Fibroblast of lung (primary cell): ENCODE data around the gene LARP4B. TPM values are rescaled to one million over a fixed set of nuclear protein-coding genes. Genes with fewer than 3 reads are reported as not detected.

Source experiments
- DNase-seq, 2 donors: peaks; one replicate each; pipeline versions ENCODE4 v3.0.0 to v3.0.0-alpha.2; 2010; ENCODE audit warnings: low read depth in 2 of 2
- H2AFZ ChIP-seq: 2 replicates; pipeline ENCODE4 v1.5.1; 2012; ENCODE audit warnings: low read length, control low read depth, inconsistent platforms
- H3K27ac ChIP-seq: 2 replicates; pipeline ENCODE4 v1.5.1; 2011; ENCODE audit warnings: low read length, control low read depth; ENCODE audit not compliant: insufficient read depth
- H3K27me3 ChIP-seq: 2 replicates; pipeline ENCODE4 v1.5.1; 2011; ENCODE audit warnings: mild to moderate bottlenecking, low read length; ENCODE audit not compliant: control insufficient read depth, insufficient read depth
- H3K36me3 ChIP-seq: 2 replicates; pipeline ENCODE4 v1.5.1; 2011; ENCODE audit warnings: low read length; ENCODE audit not compliant: control insufficient read depth, insufficient read depth
- H3K4me1 ChIP-seq: 2 replicates; pipeline ENCODE4 v1.5.1; 2011; ENCODE audit warnings: low read length; ENCODE audit not compliant: control insufficient read depth, insufficient read depth; ENCODE audit errors: extremely low read depth
- H3K4me2 ChIP-seq: 2 replicates; pipeline ENCODE4 v1.5.1; 2011; ENCODE audit warnings: low read length, control low read depth; ENCODE audit not compliant: insufficient read depth; ENCODE audit errors: extremely low read depth
- H3K4me3 ChIP-seq, 4 experiments: fragments of 200-600 bp in 1 of 4; sonication (generic) in 1 of 4; replicated peaks in 1 of 4; 2 replicates each; pipeline ENCODE4 v1.5.1; 2011 to 2016; ENCODE audit warnings: low read length in 4 of 4, low read depth in 3 of 4, mild to moderate bottlenecking in 3 of 4, control low read depth in 2 of 4, inconsistent platforms in 1 of 4, mixed read lengths in 1 of 4; ENCODE audit not compliant: insufficient read depth in 1 of 4; ENCODE audit errors: control extremely low read depth in 1 of 4
- H3K79me2 ChIP-seq: 2 replicates; pipeline ENCODE4 v1.5.1; 2012; ENCODE audit warnings: mild to moderate bottlenecking, low read length, inconsistent platforms; ENCODE audit not compliant: control insufficient read depth, insufficient read depth
- H3K9ac ChIP-seq: 2 replicates; pipeline ENCODE4 v1.5.1; 2011; ENCODE audit warnings: mild to moderate bottlenecking, low read length, control low read depth; ENCODE audit not compliant: insufficient read depth
- H3K9me3 ChIP-seq: 2 replicates; pipeline ENCODE4 v1.5.1; 2012; ENCODE audit warnings: low read depth, low read length; ENCODE audit not compliant: control insufficient read depth, insufficient read depth
- H4K20me1 ChIP-seq: 2 replicates; pipeline ENCODE4 v1.5.1; 2011; ENCODE audit warnings: low read length; ENCODE audit not compliant: control insufficient read depth, insufficient read depth; ENCODE audit errors: extremely low read depth
- EZH2 ChIP-seq: IDR thresholded peaks from 2 replicates; pipeline ENCODE4 v1.5.1; 2012; ENCODE audit warnings: low read length, control low read depth, mild to moderate bottlenecking; ENCODE audit errors: missing control alignments
- polyA plus RNA-seq, 2 donors: library from polyadenylated mRNA; depleted of rRNA in 1 of 2; stranded (reverse) in 1 of 2; unstranded in 1 of 2; fragments of >200 nt; gene quantifications; 2 replicates each; pipeline ENCODE4 v1.2.1, GENCODE V29; 2011 to 2012; ENCODE audit warnings: missing spikeins in 1 of 2
- total RNA-seq: library from RNA; depleted of rRNA; stranded (reverse); fragments of >200 nt; gene quantifications from 2 replicates; pipeline ENCODE4 v1.2.1, GENCODE V29; 2014
- TF ChIP-seq, protein P1 (sequence below), 2 donors: IDR thresholded peaks in 1 of 2; conservative IDR thresholded peaks in 1 of 2; 1 replicate in 1 of 2; 2 replicates in 1 of 2; pipeline ENCODE4 v1.5.1; 2011 to 2012; ENCODE audit warnings: low read length in 2 of 2, control low read depth in 1 of 2, inconsistent platforms in 1 of 2, low read depth in 1 of 2, mild to moderate bottlenecking in 1 of 2

The LARP4B gene
- total and polyA plus RNA-seq, 2 donors (not counting 1 experiment from before 2014, with no cell fraction given): 25.4 to 38.6 TPM

DNA sequence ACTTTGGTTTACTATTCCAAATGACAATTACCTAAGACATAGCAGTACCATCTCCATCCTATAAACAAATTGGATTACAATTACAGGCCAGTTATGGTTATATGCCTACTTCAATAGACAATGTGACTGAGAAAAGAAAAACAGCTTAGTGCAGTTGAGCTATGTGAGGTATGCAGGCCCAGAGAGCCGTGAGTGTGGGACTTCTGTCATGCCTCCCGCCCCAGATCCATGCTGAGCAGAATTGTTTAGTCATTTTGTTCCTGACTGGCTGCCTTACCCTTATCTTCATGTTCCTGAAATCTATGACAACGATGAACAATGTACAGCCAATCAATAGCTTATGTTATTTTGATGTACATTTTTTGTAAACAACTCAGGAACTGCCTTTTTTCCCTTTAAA is 21.7 kb downstream of the LARP4B start:
- Histone ChIP-seq H3K27ac (no peak overlapping the region), H3K4me3 (no peak overlapping the region), H3K4me2 (no peak overlapping the region), H3K27me3 (no peaks in the 10 kb centered on the region), H3K9me3 (no peaks in the 10 kb centered on the region), H3K9ac (no peak overlapping the region), H4K20me1 (no peaks in the 10 kb centered on the region), H3K4me1 (no peaks in the 10 kb centered on the region), H3K36me3 (peaks cover 4% of the 10 kb centered on the region), H2AFZ (no peak overlapping the region), H3K79me2 (peaks cover 72% of the 10 kb centered on the region)
- TF ChIP-seq EZH2: no peak
- TF ChIP-seq, protein P1, sequence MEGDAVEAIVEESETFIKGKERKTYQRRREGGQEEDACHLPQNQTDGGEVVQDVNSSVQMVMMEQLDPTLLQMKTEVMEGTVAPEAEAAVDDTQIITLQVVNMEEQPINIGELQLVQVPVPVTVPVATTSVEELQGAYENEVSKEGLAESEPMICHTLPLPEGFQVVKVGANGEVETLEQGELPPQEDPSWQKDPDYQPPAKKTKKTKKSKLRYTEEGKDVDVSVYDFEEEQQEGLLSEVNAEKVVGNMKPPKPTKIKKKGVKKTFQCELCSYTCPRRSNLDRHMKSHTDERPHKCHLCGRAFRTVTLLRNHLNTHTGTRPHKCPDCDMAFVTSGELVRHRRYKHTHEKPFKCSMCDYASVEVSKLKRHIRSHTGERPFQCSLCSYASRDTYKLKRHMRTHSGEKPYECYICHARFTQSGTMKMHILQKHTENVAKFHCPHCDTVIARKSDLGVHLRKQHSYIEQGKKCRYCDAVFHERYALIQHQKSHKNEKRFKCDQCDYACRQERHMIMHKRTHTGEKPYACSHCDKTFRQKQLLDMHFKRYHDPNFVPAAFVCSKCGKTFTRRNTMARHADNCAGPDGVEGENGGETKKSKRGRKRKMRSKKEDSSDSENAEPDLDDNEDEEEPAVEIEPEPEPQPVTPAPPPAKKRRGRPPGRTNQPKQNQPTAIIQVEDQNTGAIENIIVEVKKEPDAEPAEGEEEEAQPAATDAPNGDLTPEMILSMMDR (conservative IDR thresholded peaks at IDR 0.05 in 1 of 2, IDR thresholded peaks at IDR 0.05 in 1 of 2; ENCODE audit: low read depth in 1 of 2, low read length in 2 of 2): no peak
- peak in 1 of 2 donors; percentile 77 for DNase-seq

DNA sequence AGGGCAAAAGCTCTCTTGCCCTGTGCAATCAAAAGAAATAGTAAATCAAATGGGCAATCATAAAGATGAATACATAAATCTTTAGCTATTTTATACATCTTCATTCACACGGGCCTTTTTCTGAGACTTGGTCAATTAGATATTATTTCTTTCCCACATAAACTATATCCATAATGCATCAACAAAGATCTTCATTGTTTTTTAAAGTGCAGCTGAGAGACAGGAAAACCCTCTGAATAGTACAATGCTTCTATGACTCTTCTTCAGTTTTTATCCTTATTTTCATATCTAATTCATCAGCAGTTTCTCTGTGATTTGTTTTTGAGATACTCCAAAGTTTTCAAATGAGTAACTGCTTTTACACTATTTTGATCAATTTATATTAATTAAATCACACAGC is 25.5 kb downstream of the LARP4B start:
- Histone ChIP-seq H3K27me3 (no peaks in the 10 kb centered on the region), H3K79me2 (peaks cover 72% of the 10 kb centered on the region), H3K27ac (no peak overlapping the region), H4K20me1 (no peaks in the 10 kb centered on the region), H3K9me3 (no peaks in the 10 kb centered on the region), H2AFZ (no peak overlapping the region), H3K36me3 (peaks cover 2% of the 10 kb centered on the region), H3K4me2 (no peak overlapping the region), H3K9ac (no peak overlapping the region), H3K4me3 (no peak overlapping the region), H3K4me1 (no peaks in the 10 kb centered on the region)
- TF ChIP-seq EZH2: no peak
- TF ChIP-seq, protein P1 (conservative IDR thresholded peaks at IDR 0.05 in 1 of 2, IDR thresholded peaks at IDR 0.05 in 1 of 2; ENCODE audit: low read depth in 1 of 2, low read length in 2 of 2): no peak
- no peak for DNase-seq

DNA sequence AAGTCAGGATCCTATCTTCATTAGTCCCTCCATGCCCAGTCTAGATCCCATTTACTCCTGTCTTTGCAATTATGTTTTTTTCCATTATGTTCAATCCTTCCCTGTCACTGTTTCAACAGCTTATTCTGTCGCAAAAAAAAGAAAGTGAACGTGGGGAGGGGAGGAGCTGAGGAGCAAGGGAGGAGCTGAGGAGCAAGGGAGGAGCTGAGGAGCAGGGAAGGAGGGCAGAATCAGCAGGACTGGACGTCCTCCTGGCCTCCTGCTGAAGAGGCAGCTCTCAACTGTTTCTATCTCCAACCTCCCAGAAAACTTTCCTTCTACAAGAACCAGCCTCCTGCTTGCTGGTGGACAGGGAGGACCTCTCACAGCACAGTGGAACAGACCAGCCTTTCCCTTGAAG is 26.0 kb downstream of the LARP4B start:
- TF ChIP-seq, protein P1 (conservative IDR thresholded peaks at IDR 0.05 in 1 of 2, IDR thresholded peaks at IDR 0.05 in 1 of 2; ENCODE audit: low read depth in 1 of 2, low read length in 2 of 2): no peak
- no peak for TF ChIP-seq EZH2
- no peaks in the 10 kb centered on the region for H3K4me1 ChIP-seq
- no peaks in the 10 kb centered on the region for H3K9me3 ChIP-seq
- peaks cover 73% of the 10 kb centered on the region for H3K79me2 ChIP-seq
- H4K20me1 ChIP-seq: no peaks in the 10 kb centered on the region
- peak overlapping the region; percentile 55 for H3K4me2 ChIP-seq
- DNase-seq: peak in 1 of 2 donors; percentile 30
- no peak overlapping the region for H3K4me3 ChIP-seq
- H3K9ac ChIP-seq: no peak overlapping the region
- H2AFZ ChIP-seq: no peak overlapping the region
- H3K27me3 ChIP-seq: no peaks in the 10 kb centered on the region
- no peak overlapping the region for H3K27ac ChIP-seq
- peaks cover 2% of the 10 kb centered on the region for H3K36me3 ChIP-seq
